IMR-90 (cell line): ENCODE results near the gene ZNF337. TPM values are rescaled to one million over a fixed set of nuclear protein-coding genes. Genes with fewer than 3 reads are reported as not detected.

Experiments used
- ATAC-seq: fragments of 200-7000 bp; cut with Tn5 transposase; 2 replicates; pipeline ENCODE4 v1.9.1; 2020; ENCODE audit warnings: low read depth, mild to moderate bottlenecking, moderate library complexity
- BruUV-seq: library from RNA; stranded (reverse); fragments of 400-500 nt; replicated peaks from 2 replicates; lab custom pipeline; 2021; lab: Mats Ljungman, UMichigan
- CTCF ChIA-PET: fragments of 300-600 bp; formaldehyde crosslinking; extraction: SDS; loops from one replicate; lab custom pipeline; 2021; ENCODE audit warnings: antibody characterized with exemption; lab: Yijun Ruan, JAX
- POLR2A ChIA-PET: fragments of 300-600 bp; sonication (Branson Sonifier 250); formaldehyde crosslinking; loops from one replicate; lab custom pipeline; 2022; ENCODE audit warnings: antibody characterized with exemption; ENCODE audit not compliant: unreplicated experiment; lab: Charles Lee
- DNase-seq: peaks from one replicate; pipeline ENCODE4 v3.0.0; 2013
- H2AFZ ChIP-seq: replicated peaks from 2 replicates; pipeline ENCODE3; 2013; ENCODE audit warnings: low read length, mild to moderate bottlenecking; ENCODE audit not compliant: poor library complexity
- H2AK5ac ChIP-seq: 2 replicates; pipeline ENCODE4 v1.6.1; 2013; ENCODE audit warnings: low read depth, low read length, inconsistent platforms
- H2AK9ac ChIP-seq: replicated peaks from 2 replicates; pipeline ENCODE3; 2013; ENCODE audit warnings: mild to moderate bottlenecking, low read depth, low read length, moderate library complexity; ENCODE audit not compliant: poor library complexity
- H2BK120ac ChIP-seq: 2 replicates; pipeline ENCODE4 v1.6.1; 2013; ENCODE audit warnings: low read depth, low read length, inconsistent platforms
- H2BK15ac ChIP-seq: 3 replicates; pipeline ENCODE4 v1.6.1; 2013; ENCODE audit warnings: low read depth, low read length, inconsistent platforms
- H2BK20ac ChIP-seq: 2 replicates; pipeline ENCODE4 v1.6.1; 2013; ENCODE audit warnings: low read depth, mild to moderate bottlenecking, inconsistent platforms, low read length, moderate library complexity
- H2BK5ac ChIP-seq: 2 replicates; pipeline ENCODE4 v1.6.1; 2013; ENCODE audit warnings: mild to moderate bottlenecking, low read depth, low read length, inconsistent platforms; ENCODE audit not compliant: poor library complexity, severe bottlenecking
- H3K14ac ChIP-seq: replicated peaks from 2 replicates; pipeline ENCODE4 v1.6.1; 2013; ENCODE audit warnings: low read depth, low read length, inconsistent platforms
- H3K18ac ChIP-seq: 2 replicates; pipeline ENCODE4 v1.6.1; 2013; ENCODE audit warnings: low read depth, low read length, control low read depth
- H3K23ac ChIP-seq: 2 replicates; pipeline ENCODE4 v1.6.1; 2013; ENCODE audit warnings: low read depth, low read length, inconsistent platforms
- H3K27ac ChIP-seq: 2 replicates; pipeline ENCODE4 v1.5.1; 2013; ENCODE audit warnings: mild to moderate bottlenecking, control low read depth, low read length; ENCODE audit not compliant: insufficient read depth
- H3K27me3 ChIP-seq: 2 replicates; pipeline ENCODE4 v1.6.1; 2013; ENCODE audit warnings: low read length; ENCODE audit not compliant: control insufficient read depth, insufficient read depth
- H3K36me3 ChIP-seq: 2 replicates; pipeline ENCODE4 v1.6.1; 2013; ENCODE audit warnings: low read length, mixed read lengths; ENCODE audit not compliant: control insufficient read depth, insufficient read depth
- H3K4ac ChIP-seq: 2 replicates; pipeline ENCODE4 v1.6.1; 2013; ENCODE audit warnings: low read depth, low read length, inconsistent platforms
- H3K4me1 ChIP-seq: 2 replicates; pipeline ENCODE4 v1.6.1; 2013; ENCODE audit warnings: low read length, mixed read lengths; ENCODE audit not compliant: control insufficient read depth, insufficient read depth
- H3K4me2 ChIP-seq: 2 replicates; pipeline ENCODE4 v1.6.1; 2013; ENCODE audit warnings: low read depth, mild to moderate bottlenecking, control low read depth, low read length, moderate library complexity
- H3K4me3 ChIP-seq: 2 replicates; pipeline ENCODE4 v1.5.1; 2013; ENCODE audit warnings: low read depth, mild to moderate bottlenecking, control low read depth, low read length, moderate library complexity; ENCODE audit not compliant: insufficient read depth
- H3K56ac ChIP-seq: 2 replicates; pipeline ENCODE4 v1.6.1; 2013; ENCODE audit warnings: low read length, inconsistent platforms; ENCODE audit not compliant: insufficient read depth; ENCODE audit errors: extremely low read depth
- H3K79me1 ChIP-seq, 2 experiments: 2 replicates each; pipeline ENCODE4 v1.6.1; 2013; ENCODE audit warnings: low read length in 2 of 2, inconsistent platforms in 1 of 2, low read depth in 1 of 2
- H3K9ac ChIP-seq: 2 replicates; pipeline ENCODE4 v1.6.1; 2013; ENCODE audit warnings: low read depth, low read length, control low read depth
- H3K9me1 ChIP-seq: 2 replicates; pipeline ENCODE4 v1.6.1; 2013; ENCODE audit warnings: low read length, inconsistent platforms; ENCODE audit not compliant: insufficient read depth
- H3K9me3 ChIP-seq: 2 replicates; pipeline ENCODE4 v1.6.1; 2013; ENCODE audit warnings: low read length; ENCODE audit not compliant: control insufficient read depth, insufficient read depth
- H4K20me1 ChIP-seq: 2 replicates; pipeline ENCODE4 v1.6.1; 2013; ENCODE audit warnings: low read length, inconsistent platforms; ENCODE audit not compliant: insufficient read depth
- H4K5ac ChIP-seq: 2 replicates; pipeline ENCODE4 v1.6.1; 2013; ENCODE audit warnings: mild to moderate bottlenecking, low read depth, low read length, control low read depth
- H4K8ac ChIP-seq, 2 experiments: 2 replicates each; pipeline ENCODE4 v1.6.1; 2013; ENCODE audit warnings: low read depth in 2 of 2, low read length in 2 of 2, control low read depth in 1 of 2, inconsistent platforms in 1 of 2
- H4K91ac ChIP-seq: 2 replicates; pipeline ENCODE4 v1.6.1; 2013; ENCODE audit warnings: low read depth, low read length, inconsistent platforms; ENCODE audit not compliant: insufficient read depth
- BHLHE40 ChIP-seq: fragments of 150-350 bp; IDR thresholded peaks from 2 replicates; pipeline ENCODE4 v1.6.1; 2016; ENCODE audit warnings: mild to moderate bottlenecking, low read depth, low read length
- CEBPB ChIP-seq: IDR thresholded peaks from 2 replicates; pipeline ENCODE4 v1.6.1; 2012; ENCODE audit warnings: low read depth, low read length, improper control_type of control experiment
- CHD1 ChIP-seq: IDR thresholded peaks from 2 replicates; pipeline ENCODE4 v1.6.1; 2012; ENCODE audit warnings: low read depth, low read length, improper control_type of control experiment
- MAZ ChIP-seq: IDR thresholded peaks from 2 replicates; pipeline ENCODE4 v1.6.1; 2012; ENCODE audit warnings: low read depth, mild to moderate bottlenecking, low read length, improper control_type of control experiment, moderate library complexity, borderline replicate concordance
- MXI1 ChIP-seq: IDR thresholded peaks from 2 replicates; pipeline ENCODE4 v1.6.1; 2012; ENCODE audit warnings: low read depth, mild to moderate bottlenecking, low read length, moderate library complexity, borderline replicate concordance
- POLR2A ChIP-seq: IDR thresholded peaks from 2 replicates; pipeline ENCODE4 v1.6.1; 2012; ENCODE audit warnings: mild to moderate bottlenecking, low read depth, low read length
- RCOR1 ChIP-seq: IDR thresholded peaks from 2 replicates; pipeline ENCODE4 v1.6.1; 2012; ENCODE audit warnings: mild to moderate bottlenecking, low read length, improper control_type of control experiment; ENCODE audit not compliant: insufficient replicate concordance
- WGBS, 2 experiments: methylation state at CpG; one replicate each; pipeline versions ENCODE4 v1.1.5 to v1.1.7; 2013; ENCODE audit warnings: missing lambda C conversion rate in 2 of 2; ENCODE audit not compliant: insufficient read length in 1 of 2; ENCODE audit errors: extremely low coverage in 2 of 2; 5-methylcytosine and 5-hydroxymethylcytosine counted together
- dilution Hi-C: fragments of 300-500 bp; cut with HindIII; formaldehyde crosslinking; loops from one replicate; pipeline ENCODE4 v1.14.3; 2018; ENCODE audit warnings: low sequenced_read_pairs; ENCODE audit not compliant: unreplicated experiment
- in situ Hi-C: fragments of 300-500 bp; cut with MboI; formaldehyde crosslinking; loops from 3 replicates; pipeline ENCODE4 v1.14.3; 2019; ENCODE audit warnings: low sequenced_read_pairs, inconsistent platforms, mixed read lengths
- intact Hi-C: fragments of 100-400 bp; cut with micrococcal nuclease; formaldehyde crosslinking; loops from 2 replicates; pipeline ENCODE4 v1.10.0; 2022
- polyA plus RNA-seq, 3 experiments: library from polyadenylated mRNA; depleted of rRNA; stranded (reverse); fragments of >200 nt; gene quantifications; 2 replicates each; pipeline ENCODE4 v1.2.3, GENCODE V29; 2012; ENCODE audit warnings: low replicate concordance in 1 of 3
- total RNA-seq: library from RNA; depleted of rRNA; stranded (reverse); fragments of >200 nt; gene quantifications from 2 replicates; pipeline ENCODE4 v1.2.3, GENCODE V29; 2012
- TF ChIP-seq, protein P1 (sequence below): fragments of 150-350 bp; IDR thresholded peaks from 2 replicates; pipeline ENCODE4 v1.6.1; 2016; ENCODE audit warnings: low read depth, mild to moderate bottlenecking, low read length, moderate library complexity, borderline replicate concordance

ZNF337 gene
- total and polyA plus RNA-seq, 2 of the 4 experiments (the other 2 are of a cell fraction) = 10.4 to 16.5 TPM

DNA sequence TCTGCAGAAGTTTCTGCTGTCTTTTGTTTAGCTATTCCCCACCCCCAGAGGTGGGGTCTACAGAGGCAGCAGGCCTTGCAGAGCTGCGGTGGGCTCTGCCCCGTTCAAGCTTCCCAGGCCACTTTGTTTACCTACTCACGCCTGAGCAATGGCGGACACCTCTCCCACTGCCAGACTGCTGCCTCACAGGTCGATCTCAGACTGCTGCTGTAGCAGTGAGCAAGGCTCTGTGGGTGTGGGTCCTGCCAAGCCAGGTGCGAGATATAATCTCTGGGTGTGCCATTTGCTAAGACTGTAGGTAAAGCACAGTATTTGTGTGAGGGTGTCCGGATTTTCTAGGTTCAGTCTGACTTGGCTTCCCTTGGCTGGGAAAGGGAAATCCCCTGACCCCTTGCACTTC, 23.6 kb upstream of the ZNF337 start:
- Histone ChIP-seq H2BK20ac (no peak overlapping the region), H3K4ac (no peak overlapping the region), H3K27ac (no peak overlapping the region), H3K36me3 (no peaks in the 10 kb centered on the region), H3K9me3 (no peaks in the 10 kb centered on the region), H3K9me1 (no peaks in the 10 kb centered on the region), H4K8ac (no peak overlapping the region), H2AK9ac (no peak overlapping the region), H3K4me3 (no peak overlapping the region), H3K27me3 (no peaks in the 10 kb centered on the region), H4K20me1 (no peaks in the 10 kb centered on the region), H3K4me1 (no peaks in the 10 kb centered on the region), H3K4me2 (no peak overlapping the region), H2BK15ac (no peak overlapping the region), H4K91ac (no peak overlapping the region), H3K18ac (no peak overlapping the region), H4K5ac (no peak overlapping the region), H3K23ac (no peak overlapping the region), H3K9ac (no peak overlapping the region), H2BK120ac (no peak overlapping the region), H2AK5ac (no peak overlapping the region), H2BK5ac (no peak overlapping the region), H3K14ac (no peak overlapping the region), H2AFZ (no peak overlapping the region), H3K79me1 (no peaks in the 10 kb centered on the region), H3K56ac (no peak overlapping the region)
- intact Hi-C loops = no loop called here
- in situ Hi-C loops = no loop called here
- no TSS peak for BruUV-seq
- ChIA-PET POLR2A (no interaction called here), CTCF (no interaction called here)
- dilution Hi-C loops = no loop called here
- ATAC-seq = no peak
- WGBS, 2 experiments = no CpG with 5 or more reads among the region's 7 CpGs
- no peak for DNase-seq
- TF ChIP-seq MAZ = no peak
- no peak for TF ChIP-seq CHD1
- no peak for TF ChIP-seq RCOR1
- no peak for TF ChIP-seq MXI1
- TF ChIP-seq BHLHE40 = no peak
- no peak for TF ChIP-seq CEBPB
- TF ChIP-seq POLR2A = no peak
- TF ChIP-seq, protein P1, sequence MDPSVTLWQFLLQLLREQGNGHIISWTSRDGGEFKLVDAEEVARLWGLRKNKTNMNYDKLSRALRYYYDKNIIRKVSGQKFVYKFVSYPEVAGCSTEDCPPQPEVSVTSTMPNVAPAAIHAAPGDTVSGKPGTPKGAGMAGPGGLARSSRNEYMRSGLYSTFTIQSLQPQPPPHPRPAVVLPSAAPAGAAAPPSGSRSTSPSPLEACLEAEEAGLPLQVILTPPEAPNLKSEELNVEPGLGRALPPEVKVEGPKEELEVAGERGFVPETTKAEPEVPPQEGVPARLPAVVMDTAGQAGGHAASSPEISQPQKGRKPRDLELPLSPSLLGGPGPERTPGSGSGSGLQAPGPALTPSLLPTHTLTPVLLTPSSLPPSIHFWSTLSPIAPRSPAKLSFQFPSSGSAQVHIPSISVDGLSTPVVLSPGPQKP = no peak
